CD1c-positive myeloid dendritic cell (primary cell): Measurements from ENCODE around the gene NRGN.
A peak's percentile ranks its signal among the peaks of the same experiment; 100 is the strongest.

Experiments used
- DNase-seq: peaks from one replicate; pipeline ENCODE4 v3.0.0-alpha.2; 2016; ENCODE audit errors: extremely low spot score

Gene NRGN

DNA sequence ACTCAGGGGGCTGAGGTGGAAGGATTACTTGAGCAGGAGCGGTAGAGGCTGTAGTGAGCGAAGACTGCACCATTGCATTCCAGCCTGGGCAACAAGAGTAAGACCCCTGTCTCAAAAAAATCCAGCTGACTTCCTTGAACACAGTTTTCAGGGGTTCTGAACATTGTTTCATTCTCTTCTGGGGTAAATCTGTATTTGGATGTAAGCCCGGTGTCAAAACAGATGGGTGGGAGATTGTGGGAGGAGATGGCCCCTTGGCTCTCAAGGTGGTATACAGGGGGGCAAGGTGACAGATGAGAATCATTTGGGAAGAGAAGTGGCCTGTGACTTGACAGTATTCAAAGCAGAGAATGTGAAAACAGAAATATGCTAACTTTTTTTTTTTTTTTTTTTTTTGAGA is 17.6 kb downstream of the NRGN start:
- DNase-seq = no peak

- DNase-seq = peak; percentile 93
These were observed 18.9 kb downstream of the NRGN start for GRCh38 chr11:124758355-124759265.

- no peak for DNase-seq
These were observed 19.8 kb downstream of the NRGN start for GRCh38 chr11:124759266-124760204.

DNA sequence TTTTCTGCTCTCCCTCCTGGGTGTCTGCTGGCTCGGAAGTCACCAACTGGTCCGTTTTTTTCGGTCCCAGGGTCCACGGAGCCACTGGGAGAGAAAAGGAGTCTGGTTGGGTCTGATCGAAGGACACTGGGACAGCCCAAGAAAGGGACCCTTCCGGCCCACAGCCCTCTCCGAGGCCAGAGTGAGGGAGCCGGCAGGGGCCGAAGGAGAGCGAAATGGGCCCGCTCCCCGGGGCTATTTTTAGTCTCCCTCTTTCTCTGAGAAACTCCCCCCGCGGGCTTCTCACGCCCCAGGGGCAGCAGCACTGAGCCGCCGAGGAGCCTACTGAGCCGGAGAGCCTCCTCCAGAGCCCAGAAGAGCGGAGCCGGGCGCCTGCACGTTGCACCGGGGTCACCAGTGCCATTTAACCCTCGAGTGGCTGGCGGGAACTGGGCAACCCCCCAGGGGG is 20.5 kb downstream of the NRGN start:
- no peak for DNase-seq

DNA sequence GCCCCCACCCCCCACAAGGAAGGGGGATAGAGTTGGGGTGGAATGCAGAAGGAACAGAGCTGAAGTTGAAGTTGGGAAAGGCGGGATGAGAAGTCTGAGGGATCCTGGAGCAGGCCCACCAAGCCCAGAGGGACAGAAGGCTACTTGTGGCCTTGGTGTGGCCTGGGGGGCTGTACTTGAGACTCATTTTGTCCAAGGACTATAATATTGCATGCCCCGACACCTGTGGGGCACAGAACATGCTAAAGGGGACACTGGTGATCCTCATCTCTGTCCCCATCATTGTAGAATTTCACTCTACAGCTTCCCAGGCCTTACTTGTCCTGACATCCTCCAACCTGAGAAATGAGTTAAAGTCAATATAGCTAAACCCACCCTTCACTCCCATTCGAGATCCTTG is 21.1 kb downstream of the NRGN start:
- DNase-seq = no peak

DNA sequence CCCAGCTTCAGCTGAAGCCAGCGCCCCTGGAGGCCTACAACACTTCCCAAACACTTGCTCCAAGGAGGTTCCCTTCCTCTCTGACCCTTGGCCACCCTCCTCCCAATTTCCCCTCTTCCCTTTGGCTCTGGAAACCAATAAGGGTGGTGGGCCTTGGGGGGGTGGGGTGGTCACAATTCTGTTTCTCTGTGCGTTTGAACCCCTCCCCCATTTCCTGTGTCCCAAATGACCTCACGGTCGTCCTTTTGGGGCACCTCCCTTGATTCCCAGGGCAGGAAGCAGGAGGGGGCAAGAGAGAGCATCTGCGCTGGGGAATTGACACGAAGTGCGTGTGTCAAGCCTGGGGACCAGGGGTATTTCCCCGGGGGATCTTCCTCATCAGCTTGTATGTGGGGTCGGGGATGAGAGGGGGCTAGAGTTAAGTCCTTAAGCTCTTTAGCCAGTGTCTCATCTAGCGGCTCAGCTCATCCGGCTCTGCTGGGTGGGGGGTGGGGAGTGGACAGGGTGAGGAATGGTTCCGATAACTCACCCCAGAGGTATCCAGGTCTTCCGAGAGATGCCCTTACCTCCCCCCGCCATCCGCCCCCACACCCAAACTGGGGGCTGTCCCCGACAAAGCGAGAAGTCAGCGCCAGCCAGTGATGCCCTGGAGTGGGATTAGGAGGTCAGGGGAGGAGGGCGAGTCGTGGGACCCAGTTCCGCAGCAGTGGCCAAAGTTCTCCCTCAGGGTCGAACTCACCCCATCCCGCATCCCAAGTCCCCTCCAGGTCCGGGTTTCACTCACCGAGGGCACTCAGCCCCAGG is 21.8 kb downstream of the NRGN start:
- DNase-seq = no peak

DNA sequence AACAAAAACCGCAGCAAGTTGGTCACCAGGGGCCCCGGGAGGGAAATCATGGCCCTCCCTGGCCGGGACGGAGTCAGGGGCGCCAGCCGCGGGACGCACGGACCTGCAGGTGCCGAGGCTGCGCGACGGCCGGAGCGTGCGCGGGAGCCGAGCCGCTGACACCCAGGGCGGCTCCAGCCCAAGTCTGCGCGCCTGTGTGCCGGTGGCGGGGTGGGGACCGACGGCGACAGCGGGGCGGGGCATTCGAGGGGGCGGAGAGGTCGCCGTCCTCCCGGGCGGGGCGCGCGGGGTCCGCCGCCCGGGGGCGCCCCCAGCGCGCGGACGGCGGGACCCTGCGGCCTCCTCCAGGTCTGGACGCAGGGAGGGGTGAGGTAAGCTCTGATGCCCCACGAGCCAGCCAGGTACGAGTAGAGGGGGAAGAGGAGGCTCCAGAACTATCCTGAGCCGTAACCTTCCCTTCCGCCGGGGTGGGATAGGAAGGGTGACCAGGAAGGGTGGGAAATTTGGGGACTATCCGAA is 22.4 kb downstream of the NRGN start, which contains the start of gene ESAM:
ESAM (minus strand) TSS at position 186 of the 519 bp plus-strand sequence; CDS start at position 50, 136 bp downstream.
- DNase-seq = peak; percentile 46

GRCh38 chr11:124762624-124763155 is 22.9 kb downstream of the NRGN start:
- no peak for DNase-seq

GRCh38 chr11:124763156-124763947 is 23.6 kb downstream of the NRGN start:
- DNase-seq = peak; percentile 66

DNA sequence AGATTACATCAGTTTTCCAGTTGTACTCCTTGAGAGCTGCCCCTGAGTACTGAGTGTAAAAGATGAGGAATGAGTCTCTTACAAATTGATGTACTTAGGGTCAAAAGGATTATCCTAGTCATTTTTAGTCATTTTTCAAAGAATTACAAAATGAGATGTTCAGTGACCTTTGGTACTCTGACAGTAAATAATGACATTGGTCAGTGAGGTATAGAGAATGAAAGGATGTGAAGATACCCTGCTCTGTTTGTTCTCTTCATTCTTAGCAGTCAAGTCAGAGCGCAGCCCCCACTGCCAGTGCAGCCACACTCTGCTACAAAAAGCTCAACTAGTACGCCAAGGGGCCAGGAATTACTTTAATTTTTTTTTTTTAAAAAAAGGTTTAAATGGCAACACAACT is 26.4 kb downstream of the NRGN start:
- DNase-seq = no peak

DNA sequence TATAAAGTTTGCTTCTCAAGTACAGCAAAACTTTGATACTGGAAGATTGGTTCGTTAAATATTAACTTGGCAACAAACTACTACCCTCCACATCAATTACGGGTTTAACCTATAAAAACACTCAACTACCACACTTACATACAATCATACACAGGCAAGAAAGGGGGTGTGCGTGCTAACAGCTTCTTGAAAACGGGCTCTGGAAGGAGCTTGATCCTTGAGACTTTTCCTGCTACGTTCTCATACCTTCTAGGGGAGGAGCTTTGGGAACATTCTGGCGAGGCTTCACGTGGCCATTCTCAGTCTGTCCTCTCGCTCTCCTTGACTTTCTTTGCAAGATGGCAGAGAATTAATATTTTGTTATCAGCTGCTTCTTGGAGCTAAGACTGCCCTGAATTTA is 29.2 kb downstream of the NRGN start:
- DNase-seq = no peak

DNA sequence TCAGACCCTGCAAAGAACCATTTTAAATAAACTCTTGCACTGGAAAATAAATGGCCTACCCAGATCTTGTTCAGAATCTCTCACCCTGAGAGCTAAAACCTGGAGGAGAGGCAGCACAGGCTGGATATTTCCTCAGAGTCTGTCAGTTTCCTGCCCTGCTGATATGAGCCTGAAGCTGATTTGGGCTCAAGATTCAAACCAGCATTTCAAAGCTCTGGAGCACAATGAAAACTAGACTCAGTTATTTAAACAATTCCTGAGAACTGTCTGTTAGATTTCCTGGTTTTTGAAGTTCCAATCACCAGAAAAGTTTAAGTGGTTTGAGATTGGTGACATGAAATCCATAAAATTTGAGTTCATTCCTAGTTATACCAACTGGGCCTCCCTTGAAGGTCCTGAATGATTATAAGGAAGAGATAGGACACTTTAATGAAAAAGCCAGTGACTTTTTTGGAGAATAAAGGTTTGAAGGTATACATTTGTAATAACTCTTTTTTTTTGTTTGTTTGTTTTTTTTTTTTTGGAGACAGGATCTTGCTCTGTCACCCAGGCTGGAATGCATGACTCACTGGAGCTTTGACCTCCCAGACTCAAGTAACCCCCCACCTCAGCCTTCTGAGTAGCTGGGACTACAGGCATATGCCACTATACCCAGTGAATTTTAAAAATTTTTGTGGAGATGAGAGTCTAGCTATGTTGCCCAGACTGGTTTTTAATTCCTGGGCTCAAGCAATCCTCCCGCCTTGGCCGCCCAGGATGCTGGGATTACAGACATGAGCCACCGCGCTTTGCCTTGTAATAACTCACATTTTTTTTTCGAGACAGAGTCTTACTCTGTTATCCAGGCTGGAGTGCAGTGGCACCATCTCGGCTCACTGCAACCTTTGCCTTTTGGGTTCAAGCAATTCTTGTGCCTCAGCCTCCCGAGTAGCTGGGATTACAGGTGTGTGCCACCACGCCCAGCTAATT is 30.3 kb downstream of the NRGN start:
- no peak for DNase-seq

GRCh38 chr11:124770959-124771358 is 31.2 kb downstream of the NRGN start:
- peak; percentile 50 for DNase-seq

DNA sequence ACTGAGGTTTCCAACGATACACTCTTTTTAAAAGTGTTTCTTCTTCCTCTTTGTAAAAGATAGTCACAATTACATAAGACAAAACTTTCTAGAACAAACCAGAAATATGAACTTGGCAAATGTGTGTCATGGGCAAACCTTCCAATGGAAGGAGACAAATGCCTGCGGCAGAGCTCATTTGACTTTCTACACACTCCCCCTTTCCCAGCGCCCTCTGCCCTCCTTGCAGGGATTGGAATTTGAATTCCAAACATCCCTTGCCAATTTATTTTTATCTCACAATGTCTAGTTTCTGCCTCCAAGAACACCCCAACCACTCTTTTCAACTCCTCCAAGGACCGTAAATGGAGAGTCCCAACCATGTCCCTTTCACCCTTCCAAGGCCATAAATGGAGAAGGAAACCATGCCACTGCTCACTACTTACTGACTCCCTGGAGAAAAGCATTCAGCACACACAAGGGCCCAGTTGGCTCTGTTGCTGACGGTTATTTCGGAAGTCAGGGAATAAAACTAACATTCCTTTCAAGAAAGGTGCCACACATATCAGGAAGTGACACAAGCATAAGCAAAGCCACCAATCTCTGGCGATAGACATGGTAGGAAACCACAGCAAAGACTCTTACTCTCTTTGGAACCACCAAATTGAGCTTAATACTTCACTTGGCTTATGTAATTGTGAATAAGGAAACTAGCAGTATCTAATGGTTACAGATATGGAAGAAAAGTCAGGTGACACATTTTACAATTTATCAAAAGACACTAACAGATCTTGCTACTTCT is 37.3 kb downstream of the NRGN start:
- DNase-seq = no peak

- DNase-seq = no peak
These were observed 38.5 kb downstream of the NRGN start for GRCh38 chr11:124778281-124778680.

- no peak for DNase-seq
These were observed 39.8 kb downstream of the NRGN start for GRCh38 chr11:124779568-124779967.

DNA sequence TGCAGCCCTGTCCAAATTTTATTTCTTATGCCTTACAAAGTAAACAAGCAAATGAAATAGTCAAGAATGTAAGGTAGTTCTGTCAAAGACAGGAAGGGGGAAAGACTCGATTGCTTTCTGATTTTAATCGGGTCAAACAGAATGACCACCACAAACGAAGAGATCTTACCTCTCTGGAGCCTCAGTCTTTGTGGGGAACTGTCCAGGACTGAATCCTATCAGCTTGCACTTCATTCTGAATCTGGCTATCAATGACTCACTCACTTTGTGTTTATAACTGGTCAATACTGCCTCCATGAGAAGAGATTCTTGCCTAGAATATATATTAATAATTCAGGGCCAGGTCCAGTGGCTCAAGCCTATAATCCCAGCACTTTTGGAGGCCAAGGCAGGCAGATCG is 43.3 kb downstream of the NRGN start:
- DNase-seq = no peak

- DNase-seq = no peak
These were observed 44.3 kb downstream of the NRGN start for GRCh38 chr11:124784051-124784450.
